HG02884 (cell line): ENCODE data around the gene ENPP6.
"Not testable (repeated sequence)": the region's sequence is repeated elsewhere in the genome, so short reads cannot be mapped to it uniquely, and the experiment has no call there.

ENCODE experiments used
- ATAC-seq: cut with Tn5 transposase; IDR thresholded peaks from one replicate; pipeline ENCODE4 v1.9.1; 2021; ENCODE audit warnings: mild to moderate bottlenecking, moderate library complexity; ENCODE audit not compliant: unreplicated experiment

Gene ENPP6

DNA sequence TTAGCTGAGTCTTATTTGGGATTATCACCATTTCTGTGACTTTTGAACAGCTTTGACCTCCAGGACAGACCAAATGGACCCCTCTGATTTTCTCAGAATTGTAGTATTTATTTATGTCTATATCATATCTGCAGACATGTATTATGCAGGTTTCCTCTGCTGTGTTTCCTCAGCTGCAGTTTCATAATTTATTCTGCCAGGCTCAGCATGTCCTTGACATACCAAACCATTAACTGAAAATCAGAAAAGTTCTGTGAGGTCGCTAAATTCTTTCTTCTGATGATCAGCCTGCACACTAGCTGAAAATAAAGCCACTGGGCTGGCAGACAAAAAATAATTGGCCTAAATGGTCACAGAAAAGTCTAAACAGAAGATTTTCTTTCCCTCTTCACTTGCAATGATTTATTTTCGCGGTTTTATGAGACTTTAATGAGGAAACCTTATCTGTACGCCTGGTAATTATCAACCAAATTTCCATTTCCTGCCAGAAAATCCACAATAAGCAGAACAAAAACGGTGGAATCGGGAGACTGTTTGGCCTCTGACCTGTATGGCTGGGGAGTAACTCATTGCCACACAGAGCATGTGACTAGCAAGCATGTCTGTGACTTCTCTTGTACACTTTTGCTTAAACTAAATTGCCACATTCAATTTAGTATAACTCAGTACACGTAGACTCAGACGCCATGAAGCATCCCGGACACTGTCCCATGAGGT lies 150.9 kb downstream of the ENPP6 start:
- ATAC-seq, result no peak

- no peak for ATAC-seq
Observed at GRCh38 chr4:184064877-184065276, 152.8 kb downstream of the ENPP6 start.

- ATAC-seq, result no peak
Observed at GRCh38 chr4:184062769-184063168, 154.9 kb downstream of the ENPP6 start.

- no peak for ATAC-seq
Observed at GRCh38 chr4:184061582-184061981, 156.1 kb downstream of the ENPP6 start.

- ATAC-seq, result no peak
Observed at GRCh38 chr4:184059099-184059498, 158.6 kb downstream of the ENPP6 start.

- no peak for ATAC-seq
Observed at GRCh38 chr4:184058026-184058425, 159.6 kb downstream of the ENPP6 start.

DNA sequence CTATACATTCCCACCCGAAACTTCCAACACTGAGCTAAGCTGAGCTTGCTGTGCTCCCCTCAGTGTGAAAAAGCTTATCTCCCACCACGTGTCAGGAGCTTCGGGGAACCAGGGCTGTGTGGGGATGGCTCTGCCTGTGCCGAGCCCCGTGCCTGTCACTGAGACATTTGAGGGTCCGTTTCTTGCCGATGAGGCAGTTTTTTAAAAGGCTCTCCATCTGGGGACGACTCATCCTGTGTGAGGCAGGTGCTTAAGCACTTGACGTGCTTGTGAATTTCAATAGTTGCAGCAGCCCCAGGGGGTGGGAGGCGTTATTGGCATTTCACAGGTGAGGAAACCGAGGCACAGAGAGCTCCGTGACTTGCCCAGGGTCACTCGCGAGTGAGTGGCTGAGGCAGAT lies 160.8 kb downstream of the ENPP6 start:
- ATAC-seq, result no peak

GRCh38 chr4:184053434-184053833 lies 164.2 kb downstream of the ENPP6 start:
- ATAC-seq, result no peak

- no peak for ATAC-seq
Observed at GRCh38 chr4:184052616-184053015, 165.1 kb downstream of the ENPP6 start.

GRCh38 chr4:184051262-184051661 lies 166.4 kb downstream of the ENPP6 start:
- ATAC-seq, result not testable (repeated sequence)

GRCh38 chr4:184046148-184046547 lies 171.5 kb downstream of the ENPP6 start:
- no peak for ATAC-seq

DNA sequence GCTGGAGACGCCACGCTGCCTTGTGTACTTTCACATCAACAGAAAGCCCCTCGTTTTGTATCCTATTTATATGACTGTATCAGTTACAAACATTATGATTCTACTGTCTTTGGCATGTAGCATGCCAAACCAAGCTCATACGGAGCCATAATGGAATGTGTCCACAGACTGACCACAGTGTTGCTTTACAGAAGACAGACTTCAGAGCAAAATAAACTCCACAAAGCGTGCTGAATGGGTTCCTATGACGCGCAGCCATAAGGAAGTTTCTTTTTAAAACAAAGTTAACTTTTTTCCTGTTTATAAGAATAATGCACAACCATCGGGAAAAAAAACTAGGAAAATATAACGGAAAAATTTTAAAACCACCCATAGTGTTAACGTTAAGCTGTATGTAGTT lies 176.5 kb downstream of the ENPP6 start:
- ATAC-seq, result no peak

- ATAC-seq, result peak; percentile 62
Observed at GRCh38 chr4:184039963-184040383, 177.7 kb downstream of the ENPP6 start.
